ENCODE results near the gene KIAA0825.

DNA sequence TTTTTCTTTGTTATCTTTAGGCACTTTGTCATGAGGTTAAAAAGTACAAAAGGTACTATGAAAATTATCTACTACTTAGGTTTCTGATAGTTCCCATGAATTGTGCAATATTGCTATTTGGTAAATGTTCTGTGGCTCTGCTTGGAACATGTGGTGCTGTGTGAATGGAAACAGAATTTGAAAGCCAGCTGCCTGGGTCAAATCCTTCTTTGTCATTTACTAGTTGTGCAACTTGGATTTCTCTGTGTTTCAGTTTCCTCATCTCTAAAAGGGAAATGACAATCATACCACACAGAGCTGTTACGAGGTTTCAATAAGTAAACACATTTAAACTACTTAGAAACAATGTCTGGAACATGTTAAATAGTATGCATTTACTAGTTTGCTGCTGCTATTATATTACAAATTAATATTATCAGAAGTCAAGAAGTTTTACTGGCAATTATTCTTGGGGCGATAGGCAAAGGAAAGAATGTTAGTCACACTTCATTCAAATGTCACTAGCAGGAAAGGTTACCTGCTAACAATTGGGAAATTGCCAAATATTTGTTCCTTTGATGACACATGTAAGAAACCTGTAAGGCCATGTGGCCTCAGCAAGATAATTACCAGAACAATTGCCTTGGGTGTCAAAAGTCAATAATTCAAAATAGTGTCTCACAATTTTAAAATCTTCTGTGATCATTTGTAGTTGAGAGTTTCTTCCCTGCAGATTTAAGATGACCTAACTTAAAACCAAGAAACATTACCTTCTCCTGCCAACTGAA is 184.8 kb downstream of the KIAA0825 start:
- TF ChIP-seq, protein P1, sequence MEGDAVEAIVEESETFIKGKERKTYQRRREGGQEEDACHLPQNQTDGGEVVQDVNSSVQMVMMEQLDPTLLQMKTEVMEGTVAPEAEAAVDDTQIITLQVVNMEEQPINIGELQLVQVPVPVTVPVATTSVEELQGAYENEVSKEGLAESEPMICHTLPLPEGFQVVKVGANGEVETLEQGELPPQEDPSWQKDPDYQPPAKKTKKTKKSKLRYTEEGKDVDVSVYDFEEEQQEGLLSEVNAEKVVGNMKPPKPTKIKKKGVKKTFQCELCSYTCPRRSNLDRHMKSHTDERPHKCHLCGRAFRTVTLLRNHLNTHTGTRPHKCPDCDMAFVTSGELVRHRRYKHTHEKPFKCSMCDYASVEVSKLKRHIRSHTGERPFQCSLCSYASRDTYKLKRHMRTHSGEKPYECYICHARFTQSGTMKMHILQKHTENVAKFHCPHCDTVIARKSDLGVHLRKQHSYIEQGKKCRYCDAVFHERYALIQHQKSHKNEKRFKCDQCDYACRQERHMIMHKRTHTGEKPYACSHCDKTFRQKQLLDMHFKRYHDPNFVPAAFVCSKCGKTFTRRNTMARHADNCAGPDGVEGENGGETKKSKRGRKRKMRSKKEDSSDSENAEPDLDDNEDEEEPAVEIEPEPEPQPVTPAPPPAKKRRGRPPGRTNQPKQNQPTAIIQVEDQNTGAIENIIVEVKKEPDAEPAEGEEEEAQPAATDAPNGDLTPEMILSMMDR (IDR thresholded peaks at IDR 0.05) = no peak
- TF ChIP-seq POLR2AphosphoS5 (IDR thresholded peaks at IDR 0.05) (no peak), POLR2A (IDR thresholded peaks at IDR 0.05) (no peak)
